Measurements from ENCODE around the gene HMX2. TPM values are rescaled to one million over a fixed set of nuclear protein-coding genes. Genes with fewer than 3 reads are reported as not detected.
"Not testable (repeated sequence)": the region's sequence is repeated elsewhere in the genome, so short reads cannot be mapped to it uniquely, and the experiment has no call there.

Gene HMX2
- polyA plus RNA-seq, 3 donors, result 0.62 to 1.5 (median 1.5) TPM

DNA sequence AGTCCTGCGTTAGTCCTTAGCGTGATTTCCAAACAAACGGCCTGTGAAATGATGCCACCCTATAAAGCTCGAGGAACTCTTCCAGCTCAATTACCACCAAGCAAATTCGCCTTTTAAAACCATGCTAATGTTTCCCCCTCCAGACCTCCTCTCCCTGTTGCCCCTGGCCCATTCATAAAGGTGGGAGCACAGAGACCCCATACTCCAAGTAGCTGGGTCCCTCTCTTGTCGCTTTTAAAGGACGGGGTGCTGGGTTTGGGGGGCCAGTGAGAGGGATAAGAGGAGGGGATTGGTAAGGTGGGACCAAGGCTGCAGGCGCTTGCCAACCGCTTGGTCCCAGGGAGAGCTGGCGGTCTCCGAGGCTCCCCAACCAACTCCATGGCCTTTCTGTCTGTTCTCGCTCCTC, 1.2 kb downstream of the HMX2 start:
- DNase-seq (ENCODE audit: extremely low read depth in 1 of 11, low read depth in 9 of 11, low spot score in 4 of 11), result no peak

DNA sequence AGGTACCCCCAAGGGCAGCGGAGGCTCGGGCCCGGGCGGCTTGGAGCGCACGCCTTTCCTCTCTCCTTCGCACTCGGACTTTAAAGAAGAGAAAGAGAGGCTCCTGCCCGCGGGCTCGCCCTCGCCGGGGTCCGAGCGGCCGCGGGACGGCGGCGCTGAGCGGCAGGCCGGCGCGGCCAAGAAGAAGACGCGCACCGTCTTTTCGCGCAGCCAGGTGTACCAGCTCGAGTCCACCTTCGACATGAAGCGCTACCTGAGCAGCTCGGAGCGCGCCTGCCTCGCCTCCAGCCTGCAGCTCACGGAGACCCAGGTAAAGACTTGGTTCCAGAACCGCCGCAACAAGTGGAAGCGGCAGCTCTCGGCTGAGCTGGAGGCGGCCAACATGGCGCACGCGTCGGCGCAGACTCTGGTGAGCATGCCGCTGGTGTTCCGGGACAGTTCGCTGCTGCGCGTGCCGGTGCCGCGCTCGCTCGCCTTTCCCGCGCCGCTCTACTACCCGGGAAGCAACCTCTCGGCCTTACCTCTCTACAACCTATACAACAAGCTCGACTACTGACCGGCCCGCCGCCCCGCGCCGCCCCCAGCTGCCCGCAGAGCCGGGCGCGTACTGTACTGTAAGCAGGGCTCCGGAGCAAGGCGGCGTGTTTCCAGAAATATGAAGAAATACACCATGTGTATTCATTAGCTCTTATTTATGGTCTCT, 1.8 kb downstream of the HMX2 start:
- DNase-seq (ENCODE audit: extremely low read depth in 1 of 11, low read depth in 9 of 11, low spot score in 4 of 11), result no peak

DNA sequence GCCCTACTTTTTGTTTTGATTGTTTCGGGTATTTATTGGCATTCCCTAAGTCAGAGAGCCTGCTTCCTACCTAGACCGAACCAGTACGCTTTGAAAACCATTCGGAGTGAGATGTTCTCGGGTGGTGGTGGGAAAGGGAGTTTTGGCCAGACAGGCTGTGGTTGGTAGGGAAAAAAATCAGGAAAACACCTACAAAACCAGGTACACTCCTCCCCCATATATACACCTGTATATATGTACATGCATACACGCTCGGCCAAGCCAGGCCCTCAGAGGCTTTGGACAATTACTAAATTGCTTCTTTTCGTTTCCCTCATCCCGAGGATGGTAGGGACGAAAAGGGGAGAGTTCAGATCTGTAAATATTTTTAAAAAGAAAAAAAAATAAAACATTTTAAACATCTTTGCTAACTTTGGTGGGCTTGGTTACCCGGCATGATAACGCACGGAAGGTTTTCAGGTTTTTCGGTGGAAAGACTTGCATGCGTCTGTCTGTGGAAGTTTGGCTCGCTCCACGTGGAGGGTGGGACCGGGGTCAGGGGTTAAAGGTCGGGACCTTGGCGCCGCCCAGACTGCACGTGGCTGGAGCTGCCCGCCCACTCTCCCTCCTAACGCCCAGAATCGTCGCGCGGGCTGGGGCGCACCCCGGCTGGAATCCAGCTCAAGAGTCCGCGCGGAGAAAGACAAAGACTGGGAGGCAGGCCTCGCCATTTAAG, 2.5 kb downstream of the HMX2 start:
- no peak for DNase-seq (ENCODE audit: extremely low read depth in 1 of 11, low read depth in 9 of 11, low spot score in 4 of 11)

DNA sequence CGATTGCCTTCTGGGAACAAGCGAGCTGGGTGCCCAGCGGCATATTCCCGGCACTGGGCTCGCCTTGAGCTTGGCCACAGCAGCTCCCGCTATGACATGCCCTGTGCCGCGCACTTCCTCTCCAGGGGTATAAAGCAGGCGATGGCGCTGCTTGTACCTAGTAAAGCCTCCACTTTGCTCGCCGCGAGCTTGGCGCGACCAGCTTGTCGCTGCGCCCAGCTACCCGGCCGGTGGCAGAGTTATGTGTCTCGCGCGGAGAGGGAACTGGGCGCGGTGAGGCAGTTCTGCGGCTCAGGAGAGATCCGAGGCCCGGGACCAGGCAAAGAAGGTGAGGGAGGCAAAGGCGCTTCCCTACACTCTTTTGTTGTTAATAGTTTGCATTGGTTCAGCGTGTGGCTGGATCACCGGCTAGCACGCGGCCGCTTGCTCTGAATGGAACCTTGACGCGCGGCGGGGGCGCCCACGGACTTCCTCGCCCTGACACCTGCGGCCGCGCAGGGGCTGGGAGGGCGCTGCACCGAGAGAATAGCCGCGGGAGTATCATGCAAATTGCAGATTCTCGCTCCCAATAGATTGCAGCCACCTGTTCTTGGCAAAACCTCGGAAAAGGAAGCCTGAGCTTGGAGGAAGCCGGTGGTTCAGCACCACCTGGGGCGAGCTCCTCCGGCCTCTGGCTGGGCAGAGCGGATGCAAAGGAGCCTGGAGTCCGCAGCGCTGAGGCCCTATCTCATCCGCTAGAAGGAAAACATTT, 3.2 kb downstream of the HMX2 start:
- no peak for DNase-seq (ENCODE audit: extremely low read depth in 1 of 11, low read depth in 9 of 11, low spot score in 4 of 11)

DNA sequence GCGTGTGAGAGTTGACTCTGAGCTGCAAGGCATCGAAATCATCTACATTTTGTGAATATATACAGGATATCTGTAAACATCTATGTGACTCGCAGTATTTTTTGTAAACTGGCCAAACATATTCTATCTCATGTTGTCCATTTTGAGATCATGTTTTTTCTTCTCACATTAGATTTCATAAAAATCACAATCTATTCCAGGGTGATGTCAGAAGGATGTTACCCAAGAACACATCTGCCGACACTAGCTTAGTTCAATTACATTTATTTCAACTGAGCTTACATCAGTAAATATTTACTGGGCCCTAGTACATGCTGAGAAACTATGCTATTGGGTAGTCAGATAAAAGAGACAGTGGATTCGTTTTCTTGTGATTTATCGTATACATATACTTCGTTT, 3.8 kb downstream of the HMX2 start:
- DNase-seq (ENCODE audit: extremely low read depth in 1 of 11, low read depth in 9 of 11, low spot score in 4 of 11), result no peak

DNA sequence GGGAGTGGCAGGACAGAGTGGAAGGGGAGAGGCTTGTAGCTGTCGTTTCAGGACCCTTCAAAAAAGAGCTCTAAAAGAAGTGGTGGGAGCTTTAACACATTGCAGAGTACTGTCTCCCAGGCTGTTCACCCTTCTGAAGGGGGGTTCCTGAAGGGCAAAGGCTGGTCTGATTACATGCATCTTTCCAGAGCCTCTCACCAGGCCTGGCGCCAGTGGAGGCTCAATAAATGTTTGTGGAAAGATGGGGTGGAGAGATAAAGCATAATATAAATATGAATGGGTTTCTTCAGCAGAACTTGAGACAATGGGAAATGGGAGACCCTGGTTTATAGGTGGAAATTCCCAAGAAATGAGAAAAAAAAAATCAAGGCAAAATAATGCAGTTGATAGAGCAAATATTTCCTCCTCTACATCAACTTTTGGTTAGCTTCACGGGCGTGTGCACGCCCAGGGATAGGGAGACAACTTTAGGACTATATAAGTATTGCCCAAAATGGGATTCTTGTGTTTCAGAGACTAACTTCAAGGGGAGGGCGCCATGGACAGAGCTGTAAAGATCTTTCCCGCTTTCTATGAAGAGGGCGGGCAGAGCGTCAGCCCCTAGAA, 5.7 kb downstream of the HMX2 start:
- DNase-seq (ENCODE audit: extremely low read depth in 1 of 11, low read depth in 9 of 11, low spot score in 4 of 11), result no peak

DNA sequence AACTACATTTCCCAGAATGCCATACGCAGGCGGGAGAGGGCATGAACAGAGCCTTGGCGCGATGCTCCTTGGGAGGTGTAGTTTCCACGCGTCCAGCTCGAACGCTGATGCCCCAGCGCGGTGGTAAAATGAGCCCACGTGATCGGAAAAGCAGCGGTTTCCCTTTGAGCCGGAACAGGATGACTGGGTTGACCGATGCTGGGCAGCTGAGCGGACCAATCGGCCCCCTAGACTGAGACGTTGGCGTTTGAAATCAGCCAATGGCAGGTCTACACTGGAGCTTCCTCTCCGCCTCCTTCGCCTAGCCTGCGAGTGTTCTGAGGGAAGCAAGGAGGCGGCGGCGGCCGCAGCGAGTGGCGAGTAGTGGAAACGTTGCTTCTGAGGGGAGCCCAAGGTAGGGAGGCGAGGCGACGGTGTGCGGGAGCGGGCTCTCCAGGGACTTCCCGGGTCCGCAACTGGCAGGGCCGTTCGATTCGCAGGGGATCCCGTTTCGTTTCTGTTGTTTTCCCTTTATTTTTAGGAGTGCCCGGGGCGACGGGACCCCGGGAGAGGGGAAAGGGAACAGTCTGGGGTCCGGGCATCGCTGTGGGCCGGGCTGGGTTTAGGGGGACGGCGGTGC, 6.3 kb downstream of the HMX2 start, which contains the start of gene BUB3:
Gene BUB3 (plus strand): TSS at position 311 of the 619 bp plus-strand sequence. CDS start 516 bp downstream, outside the sequence.
- DNase-seq (ENCODE audit: extremely low read depth in 1 of 11, low read depth in 9 of 11, low spot score in 4 of 11), result peak; percentile 95 to 100 (median 99)

DNA sequence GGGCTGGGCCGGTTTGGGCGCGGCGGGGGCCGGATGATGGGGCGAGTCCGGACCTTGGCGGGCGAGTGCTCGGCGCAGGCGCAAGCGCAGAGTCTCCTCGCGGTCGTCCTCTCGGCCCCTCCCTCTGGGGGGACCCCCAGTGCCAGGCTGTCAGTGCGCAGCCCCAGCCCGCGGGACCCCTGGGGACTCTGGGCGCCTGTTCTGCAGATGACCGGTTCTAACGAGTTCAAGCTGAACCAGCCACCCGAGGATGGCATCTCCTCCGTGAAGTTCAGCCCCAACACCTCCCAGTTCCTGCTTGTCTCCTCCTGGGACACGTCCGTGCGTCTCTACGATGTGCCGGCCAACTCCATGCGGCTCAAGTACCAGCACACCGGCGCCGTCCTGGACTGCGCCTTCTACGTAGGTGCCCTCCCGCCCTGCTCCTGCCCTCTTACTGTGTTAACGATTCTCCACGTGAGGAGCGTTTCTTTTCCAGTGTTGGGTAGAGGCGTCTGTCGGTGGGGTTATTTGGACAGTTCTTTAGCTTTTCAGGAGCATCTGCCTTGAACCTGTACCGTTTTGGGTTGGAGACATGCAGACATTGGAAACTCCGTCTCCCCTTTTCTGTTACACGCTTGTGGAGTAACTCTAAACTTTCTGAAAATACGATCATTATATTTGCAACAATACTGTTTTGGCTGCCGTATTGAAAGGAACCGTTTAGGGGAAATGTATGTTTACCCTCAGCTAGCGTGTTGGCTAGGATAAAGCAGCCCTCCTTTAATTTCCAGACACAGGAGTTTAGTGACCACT, 7.0 kb downstream of the HMX2 start:
- DNase-seq (ENCODE audit: extremely low read depth in 1 of 11, low read depth in 9 of 11, low spot score in 4 of 11), result no peak

DNA sequence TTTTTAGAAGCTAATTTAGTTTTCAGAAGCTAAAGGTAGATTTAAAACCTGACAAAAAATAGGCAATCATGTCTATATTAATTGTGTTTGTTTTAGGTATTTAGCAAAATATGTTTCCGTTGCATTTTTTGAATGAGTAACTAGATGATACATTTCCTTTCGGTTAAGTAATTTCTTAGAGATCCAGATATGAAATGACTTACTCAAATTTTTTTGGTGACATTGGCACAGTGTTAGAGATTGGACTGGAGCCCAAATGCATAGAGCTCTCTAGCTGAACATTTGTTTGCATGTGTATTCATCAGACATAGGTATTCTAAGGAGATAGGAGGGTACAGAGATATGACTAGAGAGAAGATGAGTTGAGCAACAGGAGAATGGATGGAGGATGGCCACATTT, 8.1 kb downstream of the HMX2 start:
- DNase-seq (ENCODE audit: extremely low read depth in 1 of 11, low read depth in 9 of 11, low spot score in 4 of 11), result no peak

DNA sequence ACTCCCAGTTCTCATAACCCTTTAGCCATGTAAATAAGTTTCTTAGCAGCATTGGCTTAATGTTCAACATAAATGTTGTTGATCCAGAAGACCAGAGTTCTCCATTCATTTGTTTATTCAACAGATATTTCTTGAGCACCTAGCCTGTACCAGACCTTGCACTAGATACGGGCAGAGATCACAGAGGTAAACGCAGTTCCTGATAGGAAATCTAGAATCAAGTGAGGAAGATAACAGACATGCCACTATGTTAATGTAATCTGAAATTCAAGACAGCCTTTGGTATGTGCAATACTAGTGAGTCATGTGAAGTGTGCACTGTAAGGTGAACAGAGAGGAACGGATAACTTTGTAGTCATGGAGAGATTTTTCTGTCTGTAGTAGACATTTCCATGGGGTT, 9.3 kb downstream of the HMX2 start:
- no peak for DNase-seq (ENCODE audit: extremely low read depth in 1 of 11, low read depth in 9 of 11, low spot score in 4 of 11)

DNA sequence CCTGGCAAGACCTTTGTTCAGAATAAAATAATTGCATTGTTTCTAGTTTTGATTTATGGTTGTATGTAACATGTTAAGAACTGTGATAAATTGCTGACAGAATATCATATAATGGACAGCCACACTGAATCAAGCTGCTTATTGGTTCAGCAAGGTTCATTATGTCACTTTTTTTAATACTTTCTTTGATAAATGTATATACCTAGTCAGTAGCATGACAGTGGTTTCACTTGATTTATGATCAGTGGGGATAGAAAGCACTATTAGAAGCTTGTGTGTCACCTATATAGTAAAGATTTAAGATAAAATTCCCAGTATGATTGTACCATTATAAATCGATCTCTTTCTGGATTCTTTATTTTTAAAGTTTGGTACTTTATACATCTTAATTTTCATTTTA, 10.7 kb downstream of the HMX2 start:
- DNase-seq (ENCODE audit: extremely low read depth in 1 of 11, low read depth in 9 of 11, low spot score in 4 of 11), result no peak

DNA sequence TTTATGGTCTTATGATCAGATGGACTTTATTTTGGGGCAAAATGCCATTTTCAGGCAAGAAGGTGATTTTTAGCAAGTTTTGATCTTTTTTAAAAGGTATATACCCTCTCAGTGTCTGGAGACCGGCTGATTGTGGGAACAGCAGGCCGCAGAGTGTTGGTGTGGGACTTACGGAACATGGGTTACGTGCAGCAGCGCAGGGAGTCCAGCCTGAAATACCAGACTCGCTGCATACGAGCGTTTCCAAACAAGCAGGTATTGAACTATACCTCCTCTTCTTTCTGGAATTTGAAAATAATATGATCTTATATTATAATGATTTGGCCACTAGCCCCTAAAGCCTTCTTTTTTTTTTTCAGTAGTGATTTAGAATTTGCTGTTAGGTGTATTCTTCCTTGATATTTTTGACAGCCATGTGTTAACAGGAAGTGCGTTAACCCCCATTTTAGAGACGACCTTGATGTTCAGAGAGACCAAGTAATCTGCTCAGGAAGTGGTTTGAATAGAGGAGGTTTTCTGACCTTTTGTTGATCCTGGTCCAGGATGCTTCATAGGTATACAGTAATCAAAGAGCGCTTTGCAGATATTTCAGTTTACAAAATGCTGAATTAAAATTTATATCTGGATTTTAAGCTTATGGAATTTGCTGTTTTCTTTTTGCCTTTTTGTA, 12.5 kb downstream of the HMX2 start:
- DNase-seq (ENCODE audit: extremely low read depth in 1 of 11, low read depth in 9 of 11, low spot score in 4 of 11), result no peak

DNA sequence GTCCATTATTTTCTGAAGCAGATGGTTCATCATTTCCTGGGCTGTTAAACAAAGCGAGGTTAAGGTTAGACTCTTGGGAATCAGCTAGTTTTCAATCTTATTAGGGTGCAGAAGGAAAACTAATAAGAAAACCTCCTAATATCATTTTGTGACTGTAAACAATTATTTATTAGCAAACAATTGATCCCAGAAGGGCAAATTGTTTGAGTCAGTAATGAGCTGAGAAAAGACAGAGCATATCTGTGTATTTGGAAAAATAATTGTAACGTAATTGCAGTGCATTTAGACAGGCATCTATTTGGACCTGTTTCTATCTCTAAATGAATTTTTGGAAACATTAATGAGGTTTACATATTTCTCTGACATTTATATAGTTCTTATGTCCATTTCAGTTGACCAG, 16.4 kb downstream of the HMX2 start:
- DNase-seq (ENCODE audit: extremely low read depth in 1 of 11, low read depth in 9 of 11, low spot score in 4 of 11), result no peak

DNA sequence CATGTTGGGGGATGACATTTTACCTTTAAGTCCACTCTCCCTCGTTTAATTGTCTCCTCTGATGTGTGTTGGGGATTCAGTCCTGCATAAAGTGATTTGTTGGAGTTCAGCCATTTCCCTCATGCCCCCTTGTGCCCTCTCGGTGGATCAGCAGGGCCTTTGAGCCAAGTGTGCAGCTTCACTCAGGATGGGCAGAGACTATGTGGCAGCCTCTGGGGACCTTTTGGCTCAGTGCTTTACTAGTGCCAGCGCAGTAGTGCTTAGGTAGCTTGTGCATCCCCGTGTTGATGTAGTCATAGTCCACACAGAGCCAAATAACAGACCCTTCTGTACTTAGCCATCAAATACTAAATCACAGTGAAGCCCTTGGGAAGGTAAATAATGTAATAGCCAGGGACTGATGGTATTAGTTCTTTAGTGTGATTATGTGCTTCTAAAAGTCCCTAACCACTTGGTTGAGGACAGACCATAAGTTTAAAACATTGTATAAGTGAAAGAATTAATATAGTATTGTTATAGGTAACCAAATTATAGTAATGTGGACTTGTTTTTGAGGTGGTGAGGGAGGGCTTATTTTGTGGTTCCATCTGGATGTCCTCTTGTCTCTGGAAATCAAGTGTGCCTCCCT, 17.6 kb downstream of the HMX2 start:
- no peak for DNase-seq (ENCODE audit: extremely low read depth in 1 of 11, low read depth in 9 of 11, low spot score in 4 of 11)

DNA sequence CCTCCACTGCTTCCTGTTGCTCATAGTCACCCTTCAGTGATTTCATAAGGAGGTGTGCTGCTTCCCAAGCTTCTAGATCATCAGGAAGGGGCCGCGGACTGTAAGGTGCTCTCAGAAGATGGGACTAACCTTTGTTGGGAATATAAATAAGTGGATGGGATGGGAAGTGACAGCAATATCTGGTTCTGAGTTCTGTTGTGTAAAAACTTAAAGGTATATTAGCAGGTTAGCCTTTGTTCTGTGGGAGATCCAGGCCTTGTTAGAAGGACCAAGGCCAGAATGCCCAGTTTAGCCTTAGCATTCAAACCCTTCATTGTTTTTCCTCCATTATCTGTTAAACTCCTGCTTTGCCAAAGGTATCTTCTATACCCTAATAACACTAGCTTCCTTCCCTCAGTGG, 18.7 kb downstream of the HMX2 start:
- DNase-seq (ENCODE audit: extremely low read depth in 1 of 11, low read depth in 9 of 11, low spot score in 4 of 11), result no peak

DNA sequence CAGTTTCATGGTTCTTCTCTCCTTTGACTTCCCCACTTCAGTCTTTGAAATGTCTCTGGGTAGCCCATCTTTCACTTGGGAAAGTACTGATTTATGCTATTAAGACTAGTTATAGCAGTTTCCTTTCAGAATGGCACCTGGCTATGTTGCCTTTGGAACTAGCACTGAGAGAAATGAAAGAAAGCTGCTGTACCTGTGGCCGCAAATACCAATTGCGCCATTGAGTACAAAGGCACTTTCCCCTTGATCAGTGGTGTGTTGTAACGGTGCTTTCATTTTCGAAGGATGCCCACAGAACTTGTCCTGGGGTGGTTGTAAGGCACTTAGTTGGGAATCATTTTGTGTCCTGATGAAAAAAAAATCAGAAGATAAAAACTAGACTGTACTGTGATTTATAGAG, 23.0 kb downstream of the HMX2 start:
- DNase-seq (ENCODE audit: extremely low read depth in 1 of 11, low read depth in 9 of 11, low spot score in 4 of 11), result no peak

DNA sequence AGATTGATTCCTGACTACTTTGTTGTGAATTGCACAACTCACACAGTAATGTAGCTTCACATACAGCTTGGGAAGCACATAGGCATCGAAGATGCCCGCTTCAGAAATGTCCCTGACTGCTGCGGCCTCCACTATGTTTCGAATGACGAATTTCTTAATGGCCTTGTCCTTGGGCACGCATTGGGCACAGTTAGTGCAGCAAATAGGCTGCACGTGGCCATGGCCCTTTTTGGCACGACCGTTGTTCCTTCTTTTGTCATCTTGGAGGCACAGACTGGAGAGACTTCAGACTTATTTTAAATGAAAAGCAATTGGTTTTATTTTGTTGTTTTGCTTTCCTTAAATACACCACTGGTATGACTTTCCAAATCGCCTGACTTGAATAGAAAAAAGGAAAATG, 23.7 kb downstream of the HMX2 start:
- not testable (repeated sequence) for DNase-seq (ENCODE audit: extremely low read depth in 1 of 11, low read depth in 9 of 11, low spot score in 4 of 11)
